Peyer's patch (tissue), 4 donors: Measurements from ENCODE around the gene FAM83E. TPM values are rescaled to one million over a fixed set of nuclear protein-coding genes. Genes with fewer than 3 reads are reported as not detected.

Experiments
- DNase-seq, 3 donors: peaks; one replicate each; pipeline ENCODE4 v3.0.0-alpha.2; 2017 to 2019
- H3K27ac ChIP-seq, 4 donors: fragments of 200-600 bp; sonication (generic); one replicate each; pipeline ENCODE4 v1.5.1; 2016 to 2019
- H3K27me3 ChIP-seq, 2 donors: fragments of 200-600 bp; sonication (generic); one replicate each; pipeline ENCODE4 v1.5.1; 2019
- H3K36me3 ChIP-seq, 3 donors: fragments of 200-600 bp; sonication (generic); one replicate each; pipeline ENCODE4 v1.5.1; 2016 to 2019
- H3K4me1 ChIP-seq, 4 donors: fragments of 200-600 bp; sonication (generic); one replicate each; pipeline ENCODE4 v1.5.1; 2016 to 2019
- H3K4me3 ChIP-seq, 4 donors: fragments of 200-600 bp; sonication (generic); 1 replicate in 3 of 4; 2 replicates in 1 of 4; pipeline ENCODE4 v1.5.1; 2016 to 2019; ENCODE audit warnings: mild to moderate bottlenecking in 1 of 4
- H3K9me3 ChIP-seq, 4 donors: fragments of 200-600 bp; sonication (generic); one replicate each; pipeline ENCODE4 v1.5.1; 2016 to 2019; ENCODE audit warnings: mild to moderate bottlenecking in 1 of 4
- CTCF ChIP-seq, 6 experiments: fragments of 450-650 bp in 4 of 6; fragments of 200-600 bp in 2 of 6; sonication (generic) in 1 of 6; IDR thresholded peaks; one replicate each; pipeline ENCODE4 v1.5.1; 2017 to 2019; ENCODE audit warnings: antibody characterized with exemption in 6 of 6, mild to moderate bottlenecking in 3 of 6, moderate library complexity in 1 of 6
- POLR2A ChIP-seq, 2 donors: fragments of 450-650 bp; IDR thresholded peaks; one replicate each; pipeline ENCODE4 v1.5.1; 2017; ENCODE audit warnings: antibody characterized with exemption in 2 of 2, mild to moderate bottlenecking in 2 of 2, moderate library complexity in 2 of 2
- total RNA-seq, 4 donors: library from RNA; depleted of rRNA; stranded (reverse); fragments of >200 nt; gene quantifications; one replicate each; pipeline ENCODE4 v1.1.0, GENCODE V29; 2016

Gene FAM83E
- total RNA-seq, 4 donors from 2014 or later, result 58.6 to 203 (median 130) TPM

- Histone ChIP-seq H3K4me1 (peaks cover 0 to 15% (median under 1%) of the 10 kb centered on the region in 4 donors), H3K27me3 (no peaks in the 10 kb centered on the region), H3K36me3 (peaks cover 0 to 34% (median 0%) of the 10 kb centered on the region in 3 donors), H3K27ac (no peak overlapping the region), H3K4me3 (peak overlapping the region in 1 of 4 donors; percentile 62), H3K9me3 (no peaks in the 10 kb centered on the region)
- TF ChIP-seq CTCF (IDR thresholded peaks at IDR 0.05), result no peak
- TF ChIP-seq POLR2A (IDR thresholded peaks at IDR 0.05), result no peak
- no peak for DNase-seq
These were observed 3.0 kb downstream of the FAM83E start for GRCh38 chr19:48611872-48612271.

- Histone ChIP-seq H3K4me1 (no peaks in the 10 kb centered on the region), H3K9me3 (no peaks in the 10 kb centered on the region), H3K27me3 (no peaks in the 10 kb centered on the region), H3K4me3 (no peak overlapping the region), H3K36me3 (peaks cover 0 to 12% (median 0%) of the 10 kb centered on the region in 3 donors), H3K27ac (no peak overlapping the region)
- no peak for DNase-seq
- TF ChIP-seq POLR2A (IDR thresholded peaks at IDR 0.05) (no peak), CTCF (IDR thresholded peaks at IDR 0.05) (no peak)
These were observed 5.2 kb downstream of the FAM83E start for GRCh38 chr19:48609571-48610108.

GRCh38 chr19:48608798-48609263 is 6.0 kb downstream of the FAM83E start:
- H3K36me3 ChIP-seq, result peaks cover 0 to 12% (median 0%) of the 10 kb centered on the region in 3 donors
- TF ChIP-seq CTCF (IDR thresholded peaks at IDR 0.05) (peak; percentile 24 to 67 (median 46)), POLR2A (IDR thresholded peaks at IDR 0.05) (no peak)
- DNase-seq, result peak; percentile 62 to 84 (median 67)

GRCh38 chr19:48607359-48607755 is 7.5 kb downstream of the FAM83E start:
- Histone ChIP-seq H3K4me1 (peaks cover 0 to 4% (median 0%) of the 10 kb centered on the region in 4 donors), H3K9me3 (no peaks in the 10 kb centered on the region), H3K27ac (no peak overlapping the region), H3K4me3 (no peak overlapping the region), H3K27me3 (no peaks in the 10 kb centered on the region), H3K36me3 (peaks cover 0 to 12% (median 0%) of the 10 kb centered on the region in 3 donors)
- TF ChIP-seq POLR2A (IDR thresholded peaks at IDR 0.05) (no peak), CTCF (IDR thresholded peaks at IDR 0.05) (no peak)
- DNase-seq, result no peak

More at GRCh38 chr19:48608798-48609263, 6.0 kb downstream of the FAM83E start:
- H3K4me1 ChIP-seq, result no peaks in the 10 kb centered on the region
- H3K4me3 ChIP-seq, result no peak overlapping the region
- no peaks in the 10 kb centered on the region for H3K27me3 ChIP-seq
- no peaks in the 10 kb centered on the region for H3K9me3 ChIP-seq
- H3K27ac ChIP-seq, result no peak overlapping the region

GRCh38 chr19:48606463-48607358 is 8.2 kb downstream of the FAM83E start, which contains the start of gene SPACA4:
Gene SPACA4 (plus strand): TSS chr19:48606742. CDS start chr19:48606979, 237 bp downstream.
- no peaks in the 10 kb centered on the region for H3K9me3 ChIP-seq
- no peak within 1 kb of the TSS for H3K4me3 ChIP-seq
- H3K27me3 ChIP-seq, result no peaks in the 10 kb centered on the region
- no peak within 1 kb of the TSS for H3K27ac ChIP-seq
- DNase-seq, result no peak
- TF ChIP-seq POLR2A (IDR thresholded peaks at IDR 0.05) (no peak), CTCF (IDR thresholded peaks at IDR 0.05) (no peak)
- H3K36me3 ChIP-seq, result peaks cover 0 to 12% (median 0%) of the 10 kb centered on the region in 3 donors
- peaks cover 0 to 4% (median 0%) of the 10 kb centered on the region in 4 donors for H3K4me1 ChIP-seq
